Activated CD4-positive, alpha-beta T cell treated with anti-CD3 and anti-CD28 coated beads, Interleukin-2, amount 10 ng/mL, durations not matched to agents 24 days and 14 days (primary cell): Measurements from ENCODE around the gene FNDC8. TPM values are rescaled to one million over a fixed set of nuclear protein-coding genes. Genes with fewer than 3 reads are reported as not detected.
"Not testable (repeated sequence)": the region's sequence is repeated elsewhere in the genome, so short reads cannot be mapped to it uniquely, and the experiment has no call there.

Experiments used
- DNase-seq: peaks from one replicate; pipeline ENCODE4 v3.0.0; 2022
- H3K27ac Mint-ChIP-seq: one replicate; pipeline ENCODE4 v1.8.0; 2022; ENCODE audit warnings: mild to moderate bottlenecking, mixed read lengths
- H3K27me3 Mint-ChIP-seq: one replicate; pipeline ENCODE4 v1.8.0; 2022; ENCODE audit warnings: mixed read lengths
- H3K36me3 Mint-ChIP-seq: one replicate; pipeline ENCODE4 v1.8.0; 2022; ENCODE audit warnings: low read depth, mild to moderate bottlenecking, mixed read lengths
- H3K4me1 Mint-ChIP-seq: one replicate; pipeline ENCODE4 v1.8.0; 2021; ENCODE audit warnings: mixed read lengths
- H3K4me3 Mint-ChIP-seq: one replicate; pipeline ENCODE4 v1.8.0; 2022; ENCODE audit warnings: mild to moderate bottlenecking, moderate library complexity, mixed read lengths
- H3K9me3 Mint-ChIP-seq: one replicate; pipeline ENCODE4 v1.8.0; 2021; ENCODE audit warnings: mixed read lengths
- intact Hi-C: fragments of 100-400 bp; cut with micrococcal nuclease; formaldehyde crosslinking; loops from one replicate; pipeline ENCODE4 v1.15.1; 2023
- total RNA-seq: library from RNA; stranded (reverse); gene quantifications from 2 replicates; pipeline ENCODE4 v1.2.3, GENCODE V29; 2022

FNDC8 gene
- total RNA-seq, 1 donor from 2014 or later, result not detected

DNA sequence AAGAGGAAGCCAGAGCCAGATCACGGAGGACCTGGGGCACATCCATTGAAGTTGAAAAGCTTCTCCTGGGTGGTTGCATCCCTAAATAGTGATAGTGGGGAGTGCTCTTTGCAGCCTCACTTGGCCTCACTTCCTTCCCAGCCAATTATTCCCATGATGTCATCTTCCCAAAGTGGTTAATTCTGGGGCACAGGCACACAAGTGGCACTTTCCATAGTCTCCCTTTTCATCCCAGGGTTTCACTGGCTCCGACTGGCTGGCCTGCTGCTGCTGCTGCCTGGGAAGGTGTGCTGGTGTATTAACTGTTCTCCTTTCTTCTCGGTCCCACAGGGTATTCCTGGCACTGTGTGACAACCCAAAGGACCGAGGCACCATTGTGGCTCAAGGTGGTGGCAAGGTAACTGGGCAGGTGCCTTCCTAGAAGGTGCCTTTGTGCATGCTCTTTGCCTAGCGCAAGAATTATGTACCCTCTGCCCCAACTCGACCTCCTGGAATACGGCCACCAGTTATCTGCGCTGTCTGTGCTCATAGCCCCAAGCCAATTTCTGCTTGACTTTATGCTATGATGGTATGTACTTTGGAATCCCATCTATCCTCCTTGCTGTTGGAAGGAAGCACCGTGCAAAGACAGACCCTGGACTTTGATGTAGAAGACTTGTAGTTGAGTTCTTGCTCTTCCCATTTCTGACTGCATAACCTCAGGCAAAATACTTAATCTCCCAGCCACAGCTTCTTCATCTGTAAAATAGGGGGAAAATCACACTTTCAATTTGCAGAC is 54.4 kb downstream of the FNDC8 start:
- Mint-ChIP-seq H3K4me1 (peaks cover 47% of the 10 kb centered on the region), H3K27me3 (no peaks in the 10 kb centered on the region), H3K4me3 (no peak overlapping the region), H3K9me3 (no peaks in the 10 kb centered on the region), H3K36me3 (peaks cover 4% of the 10 kb centered on the region), H3K27ac (no peak overlapping the region)
- no peak for DNase-seq
- intact Hi-C loops, result no loop called here

DNA sequence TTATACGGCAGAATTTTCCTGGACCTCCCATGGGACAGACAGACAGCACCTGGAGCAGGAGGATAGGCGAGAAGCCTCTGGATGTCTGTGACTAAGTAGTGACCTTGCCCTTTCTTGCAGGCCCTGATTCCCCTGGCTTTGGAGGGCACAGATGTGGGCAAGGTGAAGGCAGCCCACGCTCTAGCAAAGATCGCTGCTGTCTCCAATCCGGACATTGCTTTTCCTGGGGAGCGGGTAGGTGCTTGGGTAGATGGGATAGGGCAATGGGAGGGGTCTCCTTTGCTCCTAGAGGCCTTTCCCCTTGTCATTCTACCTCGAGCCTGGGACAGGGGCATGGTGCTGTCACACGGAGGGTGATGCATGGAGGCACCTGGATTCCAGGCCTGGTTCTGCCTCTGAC is 55.5 kb downstream of the FNDC8 start:
- Mint-ChIP-seq H3K27ac (no peak overlapping the region), H3K4me3 (no peak overlapping the region), H3K9me3 (no peaks in the 10 kb centered on the region), H3K36me3 (peaks cover 4% of the 10 kb centered on the region), H3K4me1 (peaks cover 40% of the 10 kb centered on the region), H3K27me3 (no peaks in the 10 kb centered on the region)
- intact Hi-C loops, result no loop called here
- DNase-seq, result no peak

DNA sequence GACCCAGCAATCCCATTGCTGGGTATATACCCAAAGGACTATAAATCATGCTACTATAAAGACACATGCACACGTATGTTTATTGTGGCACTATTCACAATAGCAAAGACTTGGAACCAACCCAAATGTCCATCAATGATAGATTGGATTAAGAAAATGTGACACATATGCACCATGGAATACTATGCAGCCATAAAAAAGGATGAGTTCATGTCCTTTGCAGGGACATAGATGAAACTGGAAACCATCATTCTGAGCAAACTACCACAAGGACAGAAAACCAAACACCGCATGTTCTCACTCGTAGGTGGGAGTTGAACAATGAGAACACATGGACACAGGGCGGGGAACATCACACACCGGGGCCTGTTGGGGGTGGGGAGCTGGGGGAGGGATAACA is 58.0 kb downstream of the FNDC8 start:
- H3K36me3 Mint-ChIP-seq, H3K27ac Mint-ChIP-seq, DNase-seq, intact Hi-C loops, H3K4me3 Mint-ChIP-seq, H3K27me3 Mint-ChIP-seq, H3K9me3 Mint-ChIP-seq: not testable (repeated sequence)
- H3K4me1 Mint-ChIP-seq, result peaks cover 41% of the 10 kb centered on the region

Other genes with a start within 250 kb of the FNDC8 start
- 0.40 and 1.3 TPM in 2 replicates for gene CCT6B, start 160.2 kb upstream of the FNDC8 start, total RNA-seq
- 24.7 and 28.4 TPM in 2 replicates for gene ZNF830, start 160.1 kb upstream of the FNDC8 start, total RNA-seq
- gene LIG3, start 141.1 kb upstream of the FNDC8 start, total RNA-seq, result 67.2 and 67.3 TPM in 2 replicates
- gene RFFL, start 57.9 kb upstream of the FNDC8 start, total RNA-seq, result 23.5 TPM in 2 replicates
- 32.6 and 35.2 TPM in 2 replicates for gene RAD51D, start 1.8 kb upstream of the FNDC8 start, total RNA-seq
- 45.3 and 47.9 TPM in 2 replicates for gene NLE1, start 20.7 kb downstream of the FNDC8 start, total RNA-seq
- not detected in 2 replicates for gene UNC45B, start 26.2 kb downstream of the FNDC8 start, total RNA-seq
- 0.09 TPM in 1 of 2 replicates, not detected in the other for gene SLC35G3, start 72.8 kb downstream of the FNDC8 start, total RNA-seq
- 6.9 and 8.9 TPM in 2 replicates for gene SLFN5, start 121.5 kb downstream of the FNDC8 start, total RNA-seq